Spleen (tissue), 11 donors: Measurements from ENCODE around the gene TMEM168. TPM values are rescaled to one million over a fixed set of nuclear protein-coding genes. Genes with fewer than 3 reads are reported as not detected.

Experiments used
- DNase-seq: peaks from one replicate; pipeline ENCODE4 v3.0.0-alpha.2; 2020
- H3K27ac ChIP-seq, 8 donors: fragments of 200-600 bp; sonication (generic) in 7 of 8; 1 replicate in 4 of 8; 2 replicates in 4 of 8; pipeline versions ENCODE4 v1.5.0 to v1.8.0; 2016 to 2021; ENCODE audit warnings: inconsistent platforms in 4 of 8, mild to moderate bottlenecking in 4 of 8, moderate library complexity in 1 of 8
- H3K27me3 ChIP-seq, 7 donors: fragments of 200-600 bp; sonication (generic) in 6 of 7; replicated peaks in 1 of 7; 1 replicate in 4 of 7; 2 replicates in 3 of 7; pipeline versions ENCODE4 v1.5.0 to v1.8.0; 2016 to 2021; ENCODE audit warnings: inconsistent platforms in 3 of 7, mild to moderate bottlenecking in 1 of 7
- H3K36me3 ChIP-seq, 6 donors: fragments of 200-600 bp; sonication (generic) in 5 of 6; 1 replicate in 4 of 6; 2 replicates in 2 of 6; pipeline versions ENCODE4 v1.5.0 to v1.8.0; 2016 to 2021; ENCODE audit warnings: inconsistent platforms in 2 of 6
- H3K4me1 ChIP-seq, 6 donors: fragments of 200-600 bp; sonication (generic) in 5 of 6; 1 replicate in 3 of 6; 2 replicates in 3 of 6; pipeline versions ENCODE4 v1.5.0 to v1.8.0; 2016 to 2021; ENCODE audit warnings: inconsistent platforms in 3 of 6
- H3K4me3 ChIP-seq, 8 donors: fragments of 200-600 bp; sonication (generic) in 7 of 8; 1 replicate in 4 of 8; 2 replicates in 4 of 8; pipeline versions ENCODE4 v1.5.0 to v1.8.0; 2016 to 2021; ENCODE audit warnings: inconsistent platforms in 4 of 8, mild to moderate bottlenecking in 4 of 8, moderate library complexity in 2 of 8
- H3K9me3 ChIP-seq, 8 donors: fragments of 200-600 bp; sonication (generic) in 7 of 8; 1 replicate in 4 of 8; 2 replicates in 4 of 8; pipeline versions ENCODE4 v1.5.0 to v1.8.0; 2016 to 2021; ENCODE audit warnings: inconsistent platforms in 4 of 8
- POLR2A ChIP-seq, 3 donors: fragments of 450-650 bp; IDR thresholded peaks; one replicate each; pipeline ENCODE4 v1.5.1; 2017; ENCODE audit warnings: antibody characterized with exemption in 3 of 3, mild to moderate bottlenecking in 1 of 3
- POLR2AphosphoS5 ChIP-seq, 3 donors: sonication (generic); formaldehyde crosslinking; IDR thresholded peaks; one replicate each; pipeline ENCODE4 v1.5.1; 2017; ENCODE audit warnings: antibody characterized with exemption in 3 of 3
- WGBS, 5 donors: extraction: QIAGEN DNeasy Blood & Tissue Kit in 3 of 5; methylation state at CpG; one replicate each; pipeline versions ENCODE4 v1.1.5 to v1.1.7; 2013 to 2018; 5-methylcytosine and 5-hydroxymethylcytosine counted together
- intact Hi-C: fragments of 100-400 bp; cut with DNase I; formaldehyde crosslinking; loops from one replicate; pipeline ENCODE4 v1.15.0; 2023; ENCODE audit warnings: low total_unique reads
- polyA plus RNA-seq, 3 donors: library from polyadenylated mRNA; stranded (reverse); fragments of 200-250 nt; gene quantifications; one replicate each; pipeline ENCODE4 v1.2.1, GENCODE V29; 2013
- total RNA-seq, 7 donors: library from RNA; depleted of rRNA in 3 of 7; stranded (reverse); fragments of >200 nt in 3 of 7; fragmentation: NEBNext Ultra II Directional in 4 of 7; extraction: Animal tissue kit (Norgen Biotek cat#: 25700) in 4 of 7; gene quantifications; one replicate each; pipeline versions ENCODE4 v1.1.0 to v1.2.1, GENCODE V29; 2016 to 2021
- TF ChIP-seq, protein P1 (sequence below), 11 experiments: fragments of 200-600 bp in 7 of 11; fragments of 450-650 bp in 4 of 11; sonication (generic) in 4 of 11; IDR thresholded peaks in 8 of 11; conservative IDR thresholded peaks in 3 of 11; 1 replicate in 7 of 11; 2 replicates in 4 of 11; pipeline versions ENCODE4 v1.4.0 to v1.8.0; 2016 to 2021; ENCODE audit warnings: antibody characterized with exemption in 11 of 11, inconsistent platforms in 4 of 11, mild to moderate bottlenecking in 1 of 11
- donor health status: healthy with polysubstance abuse.
- donor health status: DM: no; HTN: no; CAD: no; lungs with moderate emphysema.
- donor health status: DM: no; HTN: no; CAD: no.
- donor health status: Bipolar disorder and iron deficiency.
- donor health status: healthy.
- donor health status: DM: no; HTN: no; CAD: no.
- donor health status: DM: yes; HTN: yes; CAD: no.

Gene TMEM168
- total and polyA plus RNA-seq, 10 donors, result 6.1 to 40.0 (median 21.9) TPM

DNA sequence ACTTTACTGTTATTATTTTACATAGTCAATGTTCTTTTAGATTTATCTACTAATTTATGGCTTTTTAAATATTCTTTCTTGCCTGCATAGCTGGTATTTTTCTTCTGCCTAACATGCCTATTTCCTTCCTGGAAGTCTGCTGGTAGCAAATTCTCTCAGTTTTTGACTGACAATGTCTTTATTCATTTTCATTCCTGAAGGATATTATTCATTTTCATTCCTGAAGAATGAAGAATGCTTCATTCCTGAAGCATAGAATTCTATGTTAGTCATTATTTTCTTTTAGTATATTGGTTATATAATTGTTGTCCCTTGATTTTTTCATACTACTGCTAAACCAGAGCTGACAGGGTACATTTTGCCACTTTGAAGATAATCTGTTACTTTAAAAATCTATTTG is 41.8 kb downstream of the TMEM168 start:
- Histone ChIP-seq H3K9me3 (no peaks in the 10 kb centered on the region), H3K27me3 (no peaks in the 10 kb centered on the region), H3K4me1 (no peaks in the 10 kb centered on the region), H3K4me3 (no peak overlapping the region), H3K36me3 (no peaks in the 10 kb centered on the region), H3K27ac (no peak overlapping the region)
- intact Hi-C loops, result no loop called here
- TF ChIP-seq POLR2A (IDR thresholded peaks at IDR 0.05) (no peak), POLR2AphosphoS5 (IDR thresholded peaks at IDR 0.05) (no peak)
- TF ChIP-seq, protein P1, sequence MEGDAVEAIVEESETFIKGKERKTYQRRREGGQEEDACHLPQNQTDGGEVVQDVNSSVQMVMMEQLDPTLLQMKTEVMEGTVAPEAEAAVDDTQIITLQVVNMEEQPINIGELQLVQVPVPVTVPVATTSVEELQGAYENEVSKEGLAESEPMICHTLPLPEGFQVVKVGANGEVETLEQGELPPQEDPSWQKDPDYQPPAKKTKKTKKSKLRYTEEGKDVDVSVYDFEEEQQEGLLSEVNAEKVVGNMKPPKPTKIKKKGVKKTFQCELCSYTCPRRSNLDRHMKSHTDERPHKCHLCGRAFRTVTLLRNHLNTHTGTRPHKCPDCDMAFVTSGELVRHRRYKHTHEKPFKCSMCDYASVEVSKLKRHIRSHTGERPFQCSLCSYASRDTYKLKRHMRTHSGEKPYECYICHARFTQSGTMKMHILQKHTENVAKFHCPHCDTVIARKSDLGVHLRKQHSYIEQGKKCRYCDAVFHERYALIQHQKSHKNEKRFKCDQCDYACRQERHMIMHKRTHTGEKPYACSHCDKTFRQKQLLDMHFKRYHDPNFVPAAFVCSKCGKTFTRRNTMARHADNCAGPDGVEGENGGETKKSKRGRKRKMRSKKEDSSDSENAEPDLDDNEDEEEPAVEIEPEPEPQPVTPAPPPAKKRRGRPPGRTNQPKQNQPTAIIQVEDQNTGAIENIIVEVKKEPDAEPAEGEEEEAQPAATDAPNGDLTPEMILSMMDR (IDR thresholded peaks at IDR 0.05 in 8 of 11, conservative IDR thresholded peaks at IDR 0.05 in 3 of 11), result no peak
- DNase-seq, result no peak

- intact Hi-C loops, result no loop called here
- H3K4me1 ChIP-seq, result no peaks in the 10 kb centered on the region
- H3K4me3 ChIP-seq, result no peak overlapping the region
- no peak for DNase-seq
- no peak overlapping the region for H3K27ac ChIP-seq
- WGBS, 5 donors, result 64 to 83% (median 75%) methylated on average over 1 of the region's 1 CpG
- H3K27me3 ChIP-seq, result no peaks in the 10 kb centered on the region
- H3K36me3 ChIP-seq, result no peaks in the 10 kb centered on the region
- peaks cover 0 to 3% (median 0%) of the 10 kb centered on the region in 8 donors for H3K9me3 ChIP-seq
- TF ChIP-seq POLR2A (IDR thresholded peaks at IDR 0.05) (no peak), POLR2AphosphoS5 (IDR thresholded peaks at IDR 0.05) (no peak)
- TF ChIP-seq, protein P1 (IDR thresholded peaks at IDR 0.05 in 8 of 11, conservative IDR thresholded peaks at IDR 0.05 in 3 of 11), result no peak
Observed at GRCh38 chr7:112745635-112746034, 44.6 kb downstream of the TMEM168 start.

- WGBS, 5 donors, result 79 to 86% (median 85%) methylated on average over 2 of the region's 2 CpGs
Observed at GRCh38 chr7:112744818-112745217, 45.4 kb downstream of the TMEM168 start.

DNA sequence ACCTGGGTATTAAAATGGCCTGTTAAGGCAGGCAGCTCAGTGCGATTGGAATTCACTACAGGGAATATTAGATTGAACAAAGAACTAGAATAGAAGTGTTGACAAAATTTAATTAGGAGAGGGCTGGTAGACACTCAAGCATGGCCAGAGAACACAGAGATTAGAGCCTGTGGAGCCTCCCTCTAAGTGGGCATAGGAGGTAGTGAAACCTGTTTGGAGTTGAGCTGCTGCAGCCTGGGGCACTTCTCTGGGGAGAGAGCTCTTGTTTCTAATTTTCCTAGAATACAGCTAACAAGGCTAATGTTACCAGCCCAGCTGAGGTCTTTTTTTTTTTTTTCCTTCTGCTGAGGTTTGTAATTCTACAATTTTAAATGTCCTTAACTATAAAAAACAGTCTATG is 46.4 kb downstream of the TMEM168 start:
- no peak for DNase-seq
- intact Hi-C loops, result no loop called here
- Histone ChIP-seq H3K27ac (no peak overlapping the region), H3K4me3 (no peak overlapping the region), H3K4me1 (no peaks in the 10 kb centered on the region), H3K36me3 (no peaks in the 10 kb centered on the region), H3K9me3 (peaks cover 0 to 6% (median 1%) of the 10 kb centered on the region in 8 donors), H3K27me3 (peaks cover 0 to 9% (median 0%) of the 10 kb centered on the region in 7 donors)
- TF ChIP-seq POLR2A (IDR thresholded peaks at IDR 0.05), result no peak
- WGBS, 5 donors, result 84 to 100% (median 94%) methylated on average over 1 of the region's 1 CpG

More at GRCh38 chr7:112744818-112745217, 45.4 kb downstream of the TMEM168 start:
- Histone ChIP-seq H3K4me1 (no peaks in the 10 kb centered on the region), H3K27me3 (peaks cover 0 to 5% (median 0%) of the 10 kb centered on the region in 7 donors), H3K4me3 (no peak overlapping the region), H3K36me3 (no peaks in the 10 kb centered on the region), H3K27ac (no peak overlapping the region), H3K9me3 (peaks cover 0 to 3% (median 0%) of the 10 kb centered on the region in 8 donors)
- intact Hi-C loops, result no loop called here
- no peak for DNase-seq
- TF ChIP-seq, protein P1 (IDR thresholded peaks at IDR 0.05 in 8 of 11, conservative IDR thresholded peaks at IDR 0.05 in 3 of 11), result no peak
- TF ChIP-seq POLR2AphosphoS5 (IDR thresholded peaks at IDR 0.05), result no peak
- TF ChIP-seq POLR2A (IDR thresholded peaks at IDR 0.05), result no peak

GRCh38 chr7:112740667-112741066 is 49.5 kb downstream of the TMEM168 start:
- peaks cover 0 to 14% (median 0%) of the 10 kb centered on the region in 7 donors for H3K27me3 ChIP-seq
- no peaks in the 10 kb centered on the region for H3K4me1 ChIP-seq
- intact Hi-C loops, result no loop called here
- no peaks in the 10 kb centered on the region for H3K36me3 ChIP-seq
- peaks cover under 1 to 30% (median 20%) of the 10 kb centered on the region in 8 donors for H3K9me3 ChIP-seq
- 76 to 94% (median 84%) methylated on average over 2 of the region's 2 CpGs for WGBS, 5 donors
- TF ChIP-seq POLR2A (IDR thresholded peaks at IDR 0.05) (no peak), POLR2AphosphoS5 (IDR thresholded peaks at IDR 0.05) (no peak)
- TF ChIP-seq, protein P1 (IDR thresholded peaks at IDR 0.05 in 8 of 11, conservative IDR thresholded peaks at IDR 0.05 in 3 of 11), result no peak
- H3K4me3 ChIP-seq, result no peak overlapping the region
- DNase-seq, result no peak
- H3K27ac ChIP-seq, result no peak overlapping the region
